Neural cell (in vitro differentiated cells): ENCODE results near the gene PARM1. TPM values are rescaled to one million over a fixed set of nuclear protein-coding genes. Genes with fewer than 3 reads are reported as not detected.

Source experiments
- H2AFZ ChIP-seq: fragments of 200-600, 300-800 bp; sonication (generic), shearing (Covaris generic); 2 replicates; pipeline ENCODE4 v1.6.0; 2014; ENCODE audit warnings: low read depth, mild to moderate bottlenecking, antibody characterized with exemption, low read length, moderate library complexity
- H3F3A ChIP-seq: fragments of 200-600 bp; shearing (Covaris generic); 2 replicates; pipeline ENCODE4 v1.6.1; 2016; ENCODE audit warnings: mild to moderate bottlenecking, moderate library complexity, mixed read lengths, antibody characterized with exemption, low read length; ENCODE audit not compliant: insufficient read depth, poor library complexity, severe bottlenecking
- H3K27ac ChIP-seq: fragments of 200-600, 300-800 bp; sonication (generic), shearing (Covaris generic); 2 replicates; pipeline ENCODE4 v1.5.1; 2014; ENCODE audit warnings: mild to moderate bottlenecking, low read length, moderate library complexity
- H3K27me3 ChIP-seq: fragments of 300-800, 200-600 bp; sonication (generic), shearing (Covaris generic); 2 replicates; pipeline ENCODE4 v1.6.0; 2014; ENCODE audit warnings: mild to moderate bottlenecking, low read depth, low read length, moderate library complexity; ENCODE audit not compliant: insufficient read depth
- H3K36me3 ChIP-seq: fragments of 300-800, 200-600 bp; sonication (generic), shearing (Covaris generic); 2 replicates; pipeline ENCODE4 v1.5.1; 2014; ENCODE audit warnings: mild to moderate bottlenecking, antibody characterized with exemption, low read length, moderate library complexity; ENCODE audit not compliant: insufficient read depth
- H3K4me2 ChIP-seq: fragments of 300-800, 200-600 bp; sonication (generic), shearing (Covaris generic); 2 replicates; pipeline ENCODE4 v1.6.0; 2014; ENCODE audit warnings: mild to moderate bottlenecking, low read length
- H3K4me3 ChIP-seq: fragments of 300-800, 200-600 bp; sonication (generic), shearing (Covaris generic); 2 replicates; pipeline ENCODE4 v1.5.1; 2014; ENCODE audit warnings: mild to moderate bottlenecking, low read length, moderate library complexity
- H3K79me2 ChIP-seq: fragments of 200-600 bp; shearing (Covaris generic); replicated peaks from 2 replicates; pipeline ENCODE4 v1.6.0; 2014; ENCODE audit warnings: mild to moderate bottlenecking, low read length, moderate library complexity; ENCODE audit not compliant: insufficient read depth
- H3K9ac ChIP-seq: fragments of 300-800, 200-600 bp; sonication (generic), shearing (Covaris generic); 2 replicates; pipeline ENCODE4 v1.6.1; 2016; ENCODE audit warnings: mild to moderate bottlenecking, low read length, mixed read lengths
- H3K9me2 ChIP-seq: fragments of 200-600 bp; shearing (Covaris generic); 2 replicates; pipeline ENCODE4 v1.6.1; 2016; ENCODE audit warnings: mild to moderate bottlenecking, low read length, mixed read lengths; ENCODE audit not compliant: insufficient read depth
- H3K9me3 ChIP-seq: fragments of 200-600, 300-800 bp; sonication (generic), shearing (Covaris generic); 2 replicates; pipeline ENCODE4 v1.6.1; 2016; ENCODE audit warnings: mild to moderate bottlenecking, mixed run types, low read length, moderate library complexity, mixed read lengths
- H4K20me1 ChIP-seq: fragments of 200-600 bp; shearing (Covaris generic); 2 replicates; pipeline ENCODE4 v1.6.1; 2016; ENCODE audit warnings: mild to moderate bottlenecking, mixed run types; ENCODE audit not compliant: insufficient read depth
- EP300 ChIP-seq: fragments of 450-650 bp; conservative IDR thresholded peaks from 2 replicates; pipeline ENCODE4 v1.6.1; 2014; ENCODE audit warnings: antibody characterized with exemption, mild to moderate bottlenecking, moderate library complexity; ENCODE audit not compliant: poor library complexity, severe bottlenecking
- EZH2 ChIP-seq: fragments of 200-600, 300-800 bp; shearing (Covaris generic), sonication (generic); IDR thresholded peaks from 2 replicates; pipeline ENCODE4 v1.6.1; 2014; ENCODE audit warnings: antibody characterized with exemption, low read length, borderline replicate concordance, mild to moderate bottlenecking; ENCODE audit not compliant: insufficient read depth, poor library complexity, severe bottlenecking
- MXI1 ChIP-seq: fragments of 450-650 bp; conservative IDR thresholded peaks from 2 replicates; pipeline ENCODE4 v1.6.1; 2014; ENCODE audit warnings: antibody characterized with exemption, mild to moderate bottlenecking; ENCODE audit not compliant: poor library complexity, severe bottlenecking
- POLR2AphosphoS5 ChIP-seq: IDR thresholded peaks from 2 replicates; pipeline ENCODE4 v1.6.1; 2012
- RAD21 ChIP-seq: fragments of 450-650 bp; conservative IDR thresholded peaks from 2 replicates; pipeline ENCODE4 v1.6.1; 2014; ENCODE audit warnings: antibody characterized with exemption, mild to moderate bottlenecking, moderate library complexity
- SMC3 ChIP-seq: fragments of 450-650 bp; conservative IDR thresholded peaks from 2 replicates; pipeline ENCODE4 v1.6.1; 2014; ENCODE audit warnings: antibody characterized with exemption, mild to moderate bottlenecking, moderate library complexity; ENCODE audit not compliant: poor library complexity
- TAF1 ChIP-seq: IDR thresholded peaks from 2 replicates; pipeline ENCODE4 v1.6.1; 2012; ENCODE audit warnings: low read depth
- polyA plus RNA-seq: library from polyadenylated mRNA; depleted of rRNA; stranded (reverse); fragments of >200 nt; gene quantifications from 2 replicates; pipeline ENCODE4 v1.2.3, GENCODE V29; 2014
- TF ChIP-seq, protein P1 (sequence below): IDR thresholded peaks from 2 replicates; pipeline ENCODE4 v1.6.1; 2012; ENCODE audit warnings: borderline replicate concordance
- TF ChIP-seq, protein P2 (sequence below): fragments of 450-650 bp; IDR thresholded peaks from 2 replicates; pipeline ENCODE4 v1.5.1; 2014; ENCODE audit warnings: antibody characterized with exemption, mild to moderate bottlenecking, moderate library complexity; ENCODE audit not compliant: poor library complexity, severe bottlenecking

PARM1 gene
- polyA plus RNA-seq, 1 donor from 2014 or later, result 1.3 TPM

- H3K27ac ChIP-seq, result no peak overlapping the region
- no peak overlapping the region for H2AFZ ChIP-seq
- H3F3A ChIP-seq, result no peaks in the 10 kb centered on the region
- H3K27me3 ChIP-seq, result no peaks in the 10 kb centered on the region
- H3K4me2 ChIP-seq, result no peak overlapping the region
- no peaks in the 10 kb centered on the region for H4K20me1 ChIP-seq
- H3K9ac ChIP-seq, result no peak overlapping the region
- H3K4me3 ChIP-seq, result no peak overlapping the region
- no peaks in the 10 kb centered on the region for H3K79me2 ChIP-seq
- H3K36me3 ChIP-seq, result no peaks in the 10 kb centered on the region
- no peaks in the 10 kb centered on the region for H3K9me2 ChIP-seq
- H3K9me3 ChIP-seq, result no peaks in the 10 kb centered on the region
- TF ChIP-seq RAD21 (no peak), SMC3 (no peak), MXI1 (no peak), EP300 (no peak), TAF1 (no peak), POLR2AphosphoS5 (no peak)
- TF ChIP-seq, protein P1, sequence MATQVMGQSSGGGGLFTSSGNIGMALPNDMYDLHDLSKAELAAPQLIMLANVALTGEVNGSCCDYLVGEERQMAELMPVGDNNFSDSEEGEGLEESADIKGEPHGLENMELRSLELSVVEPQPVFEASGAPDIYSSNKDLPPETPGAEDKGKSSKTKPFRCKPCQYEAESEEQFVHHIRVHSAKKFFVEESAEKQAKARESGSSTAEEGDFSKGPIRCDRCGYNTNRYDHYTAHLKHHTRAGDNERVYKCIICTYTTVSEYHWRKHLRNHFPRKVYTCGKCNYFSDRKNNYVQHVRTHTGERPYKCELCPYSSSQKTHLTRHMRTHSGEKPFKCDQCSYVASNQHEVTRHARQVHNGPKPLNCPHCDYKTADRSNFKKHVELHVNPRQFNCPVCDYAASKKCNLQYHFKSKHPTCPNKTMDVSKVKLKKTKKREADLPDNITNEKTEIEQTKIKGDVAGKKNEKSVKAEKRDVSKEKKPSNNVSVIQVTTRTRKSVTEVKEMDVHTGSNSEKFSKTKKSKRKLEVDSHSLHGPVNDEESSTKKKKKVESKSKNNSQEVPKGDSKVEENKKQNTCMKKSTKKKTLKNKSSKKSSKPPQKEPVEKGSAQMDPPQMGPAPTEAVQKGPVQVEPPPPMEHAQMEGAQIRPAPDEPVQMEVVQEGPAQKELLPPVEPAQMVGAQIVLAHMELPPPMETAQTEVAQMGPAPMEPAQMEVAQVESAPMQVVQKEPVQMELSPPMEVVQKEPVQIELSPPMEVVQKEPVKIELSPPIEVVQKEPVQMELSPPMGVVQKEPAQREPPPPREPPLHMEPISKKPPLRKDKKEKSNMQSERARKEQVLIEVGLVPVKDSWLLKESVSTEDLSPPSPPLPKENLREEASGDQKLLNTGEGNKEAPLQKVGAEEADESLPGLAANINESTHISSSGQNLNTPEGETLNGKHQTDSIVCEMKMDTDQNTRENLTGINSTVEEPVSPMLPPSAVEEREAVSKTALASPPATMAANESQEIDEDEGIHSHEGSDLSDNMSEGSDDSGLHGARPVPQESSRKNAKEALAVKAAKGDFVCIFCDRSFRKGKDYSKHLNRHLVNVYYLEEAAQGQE, result no peak
- TF ChIP-seq, protein P2, sequence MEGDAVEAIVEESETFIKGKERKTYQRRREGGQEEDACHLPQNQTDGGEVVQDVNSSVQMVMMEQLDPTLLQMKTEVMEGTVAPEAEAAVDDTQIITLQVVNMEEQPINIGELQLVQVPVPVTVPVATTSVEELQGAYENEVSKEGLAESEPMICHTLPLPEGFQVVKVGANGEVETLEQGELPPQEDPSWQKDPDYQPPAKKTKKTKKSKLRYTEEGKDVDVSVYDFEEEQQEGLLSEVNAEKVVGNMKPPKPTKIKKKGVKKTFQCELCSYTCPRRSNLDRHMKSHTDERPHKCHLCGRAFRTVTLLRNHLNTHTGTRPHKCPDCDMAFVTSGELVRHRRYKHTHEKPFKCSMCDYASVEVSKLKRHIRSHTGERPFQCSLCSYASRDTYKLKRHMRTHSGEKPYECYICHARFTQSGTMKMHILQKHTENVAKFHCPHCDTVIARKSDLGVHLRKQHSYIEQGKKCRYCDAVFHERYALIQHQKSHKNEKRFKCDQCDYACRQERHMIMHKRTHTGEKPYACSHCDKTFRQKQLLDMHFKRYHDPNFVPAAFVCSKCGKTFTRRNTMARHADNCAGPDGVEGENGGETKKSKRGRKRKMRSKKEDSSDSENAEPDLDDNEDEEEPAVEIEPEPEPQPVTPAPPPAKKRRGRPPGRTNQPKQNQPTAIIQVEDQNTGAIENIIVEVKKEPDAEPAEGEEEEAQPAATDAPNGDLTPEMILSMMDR, result no peak
Observed at GRCh38 chr4:74975082-74975481, 42.2 kb downstream of the PARM1 start.

DNA sequence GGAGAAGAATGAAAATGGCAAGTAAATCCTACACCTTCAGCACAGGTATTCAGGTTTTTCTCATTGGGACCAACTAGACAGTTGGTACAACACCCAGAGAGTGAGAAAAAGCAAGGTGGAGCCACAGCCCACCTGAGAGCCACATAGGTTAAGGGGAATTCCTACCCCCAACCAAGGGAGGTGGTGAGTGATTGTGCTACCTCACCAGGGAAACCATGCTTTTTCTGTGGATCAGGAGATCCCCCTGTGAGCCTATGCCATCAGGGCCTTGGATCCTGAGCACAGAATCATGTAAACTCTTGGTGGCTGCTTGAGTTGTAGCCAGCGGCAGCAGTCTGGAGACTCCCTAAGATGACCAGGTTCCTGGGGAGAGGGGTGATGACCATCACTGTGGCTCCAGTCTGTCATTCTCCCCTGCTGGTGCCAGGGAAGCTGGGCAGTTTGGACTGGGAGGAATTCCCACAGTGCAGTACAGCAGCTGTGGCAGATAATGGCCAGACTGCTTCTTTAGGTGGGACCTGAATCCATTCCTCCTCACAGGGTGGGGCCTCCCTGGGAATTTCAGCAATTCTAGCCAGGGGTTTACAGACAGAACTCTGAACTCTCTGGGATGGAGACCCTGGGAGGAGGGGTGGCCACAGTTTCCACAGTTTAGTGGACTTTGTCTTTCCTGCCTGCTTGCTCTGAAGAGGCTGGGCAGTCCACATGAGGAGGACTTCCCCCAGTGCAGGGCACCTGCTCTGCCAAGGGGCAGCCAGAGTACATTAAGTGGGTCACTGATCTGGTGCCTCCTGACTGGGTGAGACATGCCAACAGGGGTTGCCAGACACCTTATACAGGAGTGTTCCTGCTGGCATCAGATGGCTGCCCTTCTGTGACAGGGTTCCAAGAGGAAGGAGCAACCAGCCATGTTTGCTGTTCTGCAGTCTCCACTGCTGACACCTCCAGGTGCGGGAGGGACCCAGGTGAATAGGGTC lies 43.2 kb downstream of the PARM1 start:
- no peak overlapping the region for H3K27ac ChIP-seq
- TF ChIP-seq, protein P2, result no peak
- no peak for TF ChIP-seq RAD21
- no peak for TF ChIP-seq MXI1
- TF ChIP-seq SMC3, result no peak
- no peak for TF ChIP-seq EZH2
- TF ChIP-seq, protein P1, result no peak
- no peak for TF ChIP-seq POLR2AphosphoS5
- no peak for TF ChIP-seq TAF1
- no peak for TF ChIP-seq EP300
- H3K9me3 ChIP-seq, result no peaks in the 10 kb centered on the region
- H4K20me1 ChIP-seq, result no peaks in the 10 kb centered on the region
- no peaks in the 10 kb centered on the region for H3K79me2 ChIP-seq
- H3K36me3 ChIP-seq, result no peaks in the 10 kb centered on the region
- H3K4me2 ChIP-seq, result no peak overlapping the region
- H3K4me3 ChIP-seq, result no peak overlapping the region
- no peaks in the 10 kb centered on the region for H3F3A ChIP-seq
- no peak overlapping the region for H3K9ac ChIP-seq
- no peaks in the 10 kb centered on the region for H3K27me3 ChIP-seq
- H2AFZ ChIP-seq, result no peak overlapping the region
- H3K9me2 ChIP-seq, result no peaks in the 10 kb centered on the region
